ENCODE measurements around the gene LMOD2.

DNA sequence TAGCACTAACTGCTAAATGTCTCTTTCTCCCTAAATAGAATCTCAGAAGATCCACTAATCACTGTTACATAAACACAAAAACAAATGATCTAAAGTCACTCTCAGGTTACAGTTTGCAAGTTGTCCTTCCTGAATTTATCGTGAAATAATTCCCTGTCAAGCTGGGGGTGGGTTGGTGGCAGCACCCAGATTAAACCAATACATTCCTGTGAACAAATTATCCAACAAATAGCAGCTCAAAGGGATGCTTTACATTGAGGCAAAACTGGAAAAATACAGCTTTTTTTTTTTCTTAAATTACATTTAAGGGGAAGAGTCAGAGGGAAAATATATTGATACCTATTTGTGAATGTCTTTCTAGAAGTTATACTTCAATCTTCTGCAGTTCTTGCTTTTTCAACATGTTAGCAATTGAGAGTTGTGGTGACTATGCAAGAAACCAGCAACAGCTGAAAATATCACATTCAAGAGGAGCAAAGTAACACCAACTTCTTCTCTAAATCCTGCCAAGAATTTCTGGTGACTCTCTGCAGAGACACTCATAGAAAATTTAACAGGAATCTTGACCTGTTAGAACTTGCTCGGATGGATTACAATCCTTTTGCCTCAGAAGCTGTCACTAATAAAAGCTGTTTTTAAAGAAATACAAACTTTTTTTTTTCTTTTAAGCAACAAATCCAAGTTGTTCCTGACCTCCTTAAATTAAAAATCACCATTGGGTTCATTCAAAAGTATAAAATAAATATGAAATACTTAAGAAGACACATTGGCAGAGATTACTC, 18.9 kb downstream of the LMOD2 start:
- TF ChIP-seq, protein P1, sequence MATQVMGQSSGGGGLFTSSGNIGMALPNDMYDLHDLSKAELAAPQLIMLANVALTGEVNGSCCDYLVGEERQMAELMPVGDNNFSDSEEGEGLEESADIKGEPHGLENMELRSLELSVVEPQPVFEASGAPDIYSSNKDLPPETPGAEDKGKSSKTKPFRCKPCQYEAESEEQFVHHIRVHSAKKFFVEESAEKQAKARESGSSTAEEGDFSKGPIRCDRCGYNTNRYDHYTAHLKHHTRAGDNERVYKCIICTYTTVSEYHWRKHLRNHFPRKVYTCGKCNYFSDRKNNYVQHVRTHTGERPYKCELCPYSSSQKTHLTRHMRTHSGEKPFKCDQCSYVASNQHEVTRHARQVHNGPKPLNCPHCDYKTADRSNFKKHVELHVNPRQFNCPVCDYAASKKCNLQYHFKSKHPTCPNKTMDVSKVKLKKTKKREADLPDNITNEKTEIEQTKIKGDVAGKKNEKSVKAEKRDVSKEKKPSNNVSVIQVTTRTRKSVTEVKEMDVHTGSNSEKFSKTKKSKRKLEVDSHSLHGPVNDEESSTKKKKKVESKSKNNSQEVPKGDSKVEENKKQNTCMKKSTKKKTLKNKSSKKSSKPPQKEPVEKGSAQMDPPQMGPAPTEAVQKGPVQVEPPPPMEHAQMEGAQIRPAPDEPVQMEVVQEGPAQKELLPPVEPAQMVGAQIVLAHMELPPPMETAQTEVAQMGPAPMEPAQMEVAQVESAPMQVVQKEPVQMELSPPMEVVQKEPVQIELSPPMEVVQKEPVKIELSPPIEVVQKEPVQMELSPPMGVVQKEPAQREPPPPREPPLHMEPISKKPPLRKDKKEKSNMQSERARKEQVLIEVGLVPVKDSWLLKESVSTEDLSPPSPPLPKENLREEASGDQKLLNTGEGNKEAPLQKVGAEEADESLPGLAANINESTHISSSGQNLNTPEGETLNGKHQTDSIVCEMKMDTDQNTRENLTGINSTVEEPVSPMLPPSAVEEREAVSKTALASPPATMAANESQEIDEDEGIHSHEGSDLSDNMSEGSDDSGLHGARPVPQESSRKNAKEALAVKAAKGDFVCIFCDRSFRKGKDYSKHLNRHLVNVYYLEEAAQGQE (IDR thresholded peaks at IDR 0.05; ENCODE audit: insufficient read depth in 1 of 2, low read depth in 2 of 2, low read length in 1 of 2): no peak
- TF ChIP-seq, protein P2, sequence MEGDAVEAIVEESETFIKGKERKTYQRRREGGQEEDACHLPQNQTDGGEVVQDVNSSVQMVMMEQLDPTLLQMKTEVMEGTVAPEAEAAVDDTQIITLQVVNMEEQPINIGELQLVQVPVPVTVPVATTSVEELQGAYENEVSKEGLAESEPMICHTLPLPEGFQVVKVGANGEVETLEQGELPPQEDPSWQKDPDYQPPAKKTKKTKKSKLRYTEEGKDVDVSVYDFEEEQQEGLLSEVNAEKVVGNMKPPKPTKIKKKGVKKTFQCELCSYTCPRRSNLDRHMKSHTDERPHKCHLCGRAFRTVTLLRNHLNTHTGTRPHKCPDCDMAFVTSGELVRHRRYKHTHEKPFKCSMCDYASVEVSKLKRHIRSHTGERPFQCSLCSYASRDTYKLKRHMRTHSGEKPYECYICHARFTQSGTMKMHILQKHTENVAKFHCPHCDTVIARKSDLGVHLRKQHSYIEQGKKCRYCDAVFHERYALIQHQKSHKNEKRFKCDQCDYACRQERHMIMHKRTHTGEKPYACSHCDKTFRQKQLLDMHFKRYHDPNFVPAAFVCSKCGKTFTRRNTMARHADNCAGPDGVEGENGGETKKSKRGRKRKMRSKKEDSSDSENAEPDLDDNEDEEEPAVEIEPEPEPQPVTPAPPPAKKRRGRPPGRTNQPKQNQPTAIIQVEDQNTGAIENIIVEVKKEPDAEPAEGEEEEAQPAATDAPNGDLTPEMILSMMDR (IDR thresholded peaks at IDR 0.05): no peak
- no peak for TF ChIP-seq POLR2AphosphoS5 (IDR thresholded peaks at IDR 0.05; ENCODE audit: low read depth, low read length)
- TF ChIP-seq TCF7L2 (IDR thresholded peaks at IDR 0.05; ENCODE audit: low read depth, low read length): no peak

All from Panc1 (cell line).